Fibroblast of pulmonary artery (primary cell): ENCODE measurements around the gene TMEM175.
A peak's percentile ranks its signal among the peaks of the same experiment; 100 is the strongest.
"Not testable (repeated sequence)": the region's sequence is repeated elsewhere in the genome, so short reads cannot be mapped to it uniquely, and the experiment has no call there.

Experiments used
- DNase-seq: peaks from one replicate; pipeline ENCODE4 v3.0.0-alpha.2; 2010; ENCODE audit warnings: low read depth
- H3K4me3 ChIP-seq: replicated peaks from 2 replicates; pipeline ENCODE4 v1.5.1; 2011; ENCODE audit warnings: low read depth, mild to moderate bottlenecking, control low read depth, low read length, moderate library complexity
- TF ChIP-seq, protein P1 (sequence below): IDR thresholded peaks from 2 replicates; pipeline ENCODE4 v1.5.1; 2011; ENCODE audit warnings: mild to moderate bottlenecking, control low read depth, low read length, inconsistent platforms; ENCODE audit errors: missing control alignments

TMEM175 gene

DNA sequence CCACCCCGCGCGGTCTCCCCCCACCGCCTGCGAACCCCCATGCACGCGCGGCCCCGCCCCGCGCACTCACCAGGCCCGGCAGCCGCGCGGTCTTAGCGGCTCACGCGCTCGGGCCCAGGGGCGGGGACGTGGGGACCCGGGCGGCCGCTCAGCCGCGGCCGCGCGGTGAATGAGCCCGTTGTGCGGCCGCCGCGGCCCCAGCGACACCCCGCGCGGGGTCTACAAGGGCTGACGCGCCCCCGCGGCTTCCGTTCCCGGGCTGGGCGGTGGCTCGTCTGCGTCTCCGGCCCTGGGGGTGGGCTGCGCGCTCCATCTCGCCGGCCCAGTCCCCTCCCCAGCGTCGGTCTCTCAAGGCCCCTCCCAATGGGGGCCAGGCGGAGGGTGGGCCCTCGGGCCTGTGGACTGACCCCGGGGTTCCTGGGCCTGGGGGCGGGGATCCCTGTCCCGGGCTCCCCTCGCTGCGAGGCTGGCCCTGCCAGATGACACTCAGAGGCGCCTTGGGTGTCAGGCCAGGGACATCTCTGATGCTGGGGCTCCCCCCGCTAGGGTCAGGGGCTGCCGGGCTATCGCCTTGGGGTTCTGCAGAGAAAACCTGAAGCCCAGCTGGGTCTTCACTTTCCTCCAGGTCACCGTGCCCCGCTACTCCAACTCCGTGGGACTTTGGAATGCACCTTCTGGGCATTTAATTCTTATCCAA, 65.3 kb downstream of the TMEM175 start:
- TF ChIP-seq, protein P1, sequence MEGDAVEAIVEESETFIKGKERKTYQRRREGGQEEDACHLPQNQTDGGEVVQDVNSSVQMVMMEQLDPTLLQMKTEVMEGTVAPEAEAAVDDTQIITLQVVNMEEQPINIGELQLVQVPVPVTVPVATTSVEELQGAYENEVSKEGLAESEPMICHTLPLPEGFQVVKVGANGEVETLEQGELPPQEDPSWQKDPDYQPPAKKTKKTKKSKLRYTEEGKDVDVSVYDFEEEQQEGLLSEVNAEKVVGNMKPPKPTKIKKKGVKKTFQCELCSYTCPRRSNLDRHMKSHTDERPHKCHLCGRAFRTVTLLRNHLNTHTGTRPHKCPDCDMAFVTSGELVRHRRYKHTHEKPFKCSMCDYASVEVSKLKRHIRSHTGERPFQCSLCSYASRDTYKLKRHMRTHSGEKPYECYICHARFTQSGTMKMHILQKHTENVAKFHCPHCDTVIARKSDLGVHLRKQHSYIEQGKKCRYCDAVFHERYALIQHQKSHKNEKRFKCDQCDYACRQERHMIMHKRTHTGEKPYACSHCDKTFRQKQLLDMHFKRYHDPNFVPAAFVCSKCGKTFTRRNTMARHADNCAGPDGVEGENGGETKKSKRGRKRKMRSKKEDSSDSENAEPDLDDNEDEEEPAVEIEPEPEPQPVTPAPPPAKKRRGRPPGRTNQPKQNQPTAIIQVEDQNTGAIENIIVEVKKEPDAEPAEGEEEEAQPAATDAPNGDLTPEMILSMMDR: no peak
- H3K4me3 ChIP-seq: no peak overlapping the region
- no peak for DNase-seq

- TF ChIP-seq, protein P1: no peak
- no peak for DNase-seq
- H3K4me3 ChIP-seq: no peak overlapping the region
Observed at GRCh38 chr4:998096-998691, 65.9 kb downstream of the TMEM175 start.

DNA sequence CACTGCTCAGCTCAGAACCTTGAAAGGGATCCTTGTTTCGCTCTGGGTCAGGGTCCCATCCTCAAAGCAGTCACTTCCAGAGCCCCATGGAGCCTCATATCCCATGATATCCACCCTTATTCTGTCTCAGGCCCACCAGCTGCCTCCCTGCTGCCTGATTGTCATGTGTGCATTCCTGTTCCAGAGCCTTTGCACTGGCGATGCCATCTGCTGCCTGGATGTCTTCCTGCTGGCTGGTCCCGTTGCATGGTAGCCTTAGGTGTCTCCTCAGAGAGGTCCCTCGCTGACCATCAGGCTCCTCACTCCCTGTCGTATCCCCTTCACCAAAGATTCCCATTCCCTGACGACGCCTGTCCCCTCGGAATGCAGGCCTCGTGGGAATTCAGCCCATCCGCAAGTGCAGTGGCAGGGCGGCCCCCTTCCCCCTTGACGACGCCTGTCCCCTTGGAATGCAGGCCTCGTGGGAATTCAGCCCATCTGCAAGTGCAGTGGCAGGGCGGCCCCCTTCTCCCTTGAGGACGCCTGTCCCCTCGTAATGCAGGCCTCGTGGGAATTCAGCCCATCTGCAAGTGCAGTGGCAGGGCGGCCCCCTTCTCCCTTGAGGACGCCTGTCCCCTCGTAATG, 67.1 kb downstream of the TMEM175 start:
- not testable (repeated sequence) for H3K4me3 ChIP-seq, DNase-seq

DNA sequence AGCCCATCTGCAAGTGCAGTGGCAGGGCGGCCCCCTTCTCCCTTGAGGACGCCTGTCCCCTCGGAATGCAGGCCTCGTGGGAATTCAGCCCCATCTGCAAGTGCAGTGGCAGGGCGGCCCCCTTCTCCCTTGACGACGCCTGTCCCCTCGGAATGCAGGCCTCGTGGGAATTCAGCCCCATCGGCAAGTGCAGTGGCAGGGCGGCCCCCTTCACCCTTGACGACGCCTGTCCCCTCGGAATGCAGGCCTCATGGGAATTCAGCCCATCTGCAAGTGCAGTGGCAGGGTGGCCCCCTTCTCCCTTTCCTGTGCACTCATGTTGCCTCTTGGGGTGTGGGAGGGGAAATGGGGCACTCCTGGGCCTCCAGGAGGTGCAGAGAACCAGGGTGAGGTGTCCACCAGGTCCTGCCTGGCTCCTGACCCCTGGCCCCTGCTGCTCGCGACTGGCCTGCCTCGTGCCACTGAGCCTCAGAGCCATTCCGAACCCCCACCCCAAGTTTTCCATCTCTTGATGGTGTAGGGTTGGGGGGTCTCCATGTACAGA, 67.7 kb downstream of the TMEM175 start:
- TF ChIP-seq, protein P1: no peak
- H3K4me3 ChIP-seq: no peak overlapping the region
- DNase-seq: no peak

DNA sequence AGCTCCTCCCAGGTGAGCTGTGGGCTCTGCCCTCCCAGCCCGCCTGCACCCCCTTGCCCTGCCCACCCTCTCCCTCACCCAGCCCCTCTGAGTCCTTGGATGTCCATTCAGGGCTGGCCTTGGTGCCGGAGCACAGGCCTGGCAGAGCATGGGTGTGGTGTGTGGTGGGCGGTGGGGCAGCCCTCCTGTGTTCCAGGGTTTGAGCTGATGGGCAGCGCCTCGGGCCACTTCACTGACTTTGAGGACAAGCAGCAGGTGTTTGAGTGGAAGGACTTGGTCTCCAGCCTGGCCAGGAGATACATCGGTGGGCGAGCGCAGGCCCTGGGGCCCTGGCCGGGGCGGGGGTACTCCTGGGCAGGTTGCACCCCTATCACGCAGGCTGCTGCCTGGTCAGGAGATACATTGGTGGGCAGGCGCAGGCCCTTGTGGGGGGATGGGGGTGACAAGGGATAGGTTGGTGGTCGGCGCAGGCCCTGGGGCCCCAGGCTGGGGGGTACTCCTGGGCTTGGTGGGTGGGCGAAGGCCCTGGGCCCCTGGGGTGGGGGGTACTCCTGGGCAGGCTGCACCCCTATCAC, 68.5 kb downstream of the TMEM175 start:
- no peak overlapping the region for H3K4me3 ChIP-seq
- TF ChIP-seq, protein P1: no peak
- no peak for DNase-seq

DNA sequence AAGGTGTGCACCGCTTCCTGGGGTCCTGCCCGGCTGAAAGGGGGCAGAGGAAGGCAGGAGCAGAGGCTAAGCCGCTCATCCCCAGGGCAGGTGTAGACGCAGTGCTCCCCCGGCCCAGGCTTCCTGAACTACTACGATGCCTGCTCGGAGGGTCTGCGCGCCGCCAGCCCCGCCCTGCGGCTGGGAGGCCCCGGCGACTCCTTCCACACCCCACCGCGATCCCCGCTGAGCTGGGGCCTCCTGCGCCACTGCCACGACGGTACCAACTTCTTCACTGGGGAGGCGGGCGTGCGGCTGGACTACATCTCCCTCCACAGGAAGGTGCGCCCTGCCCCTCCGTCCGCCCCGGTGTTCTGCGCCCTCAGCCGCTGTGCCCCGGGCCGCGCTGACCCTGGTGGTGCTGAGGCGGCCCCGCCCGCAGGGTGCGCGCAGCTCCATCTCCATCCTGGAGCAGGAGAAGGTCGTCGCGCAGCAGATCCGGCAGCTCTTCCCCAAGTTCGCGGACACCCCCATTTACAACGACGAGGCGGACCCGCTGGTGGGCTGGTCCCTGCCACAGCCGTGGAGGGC, 69.4 kb downstream of the TMEM175 start:
- no peak for DNase-seq
- no peak overlapping the region for H3K4me3 ChIP-seq
- TF ChIP-seq, protein P1: no peak

- peak; percentile 39 for DNase-seq
- TF ChIP-seq, protein P1: no peak
- H3K4me3 ChIP-seq: no peak overlapping the region
Observed at GRCh38 chr4:1002131-1002630, 69.9 kb downstream of the TMEM175 start.
